Endothelial cell of umbilical vein (primary cell): Measurements from ENCODE around the gene COL23A1. TPM values are rescaled to one million over a fixed set of nuclear protein-coding genes. Genes with fewer than 3 reads are reported as not detected.
A peak's percentile ranks its signal among the peaks of the same experiment; 100 is the strongest.

Experiments
- Bru-seq: library from RNA; stranded (reverse); fragments of 400-500 nt; gene quantifications from one replicate; lab custom pipeline; 2021; lab: Mats Ljungman, UMichigan
- BruChase-seq, 2 experiments: library from RNA; stranded (reverse); fragments of 400-500 nt; gene quantifications; one replicate each; lab custom pipeline; 2021; lab: Mats Ljungman, UMichigan
- BruUV-seq: library from RNA; stranded (reverse); fragments of 400-500 nt; replicated peaks from 2 replicates; lab custom pipeline; 2021; lab: Mats Ljungman, UMichigan
- CTCF ChIA-PET: fragments of 300-600, 350-600 bp; sonication (Branson Sonifier 250); formaldehyde crosslinking; loops from one replicate; lab custom pipeline; 2021; ENCODE audit warnings: antibody characterized with exemption, inconsistent platforms; lab: Charles Lee
- POLR2A ChIA-PET: fragments of 300-600, 350-600 bp; sonication (Branson Sonifier 250); formaldehyde crosslinking; loops from one replicate; lab custom pipeline; 2021; ENCODE audit warnings: antibody characterized with exemption, inconsistent platforms; lab: Charles Lee
- DNase-seq: peaks from one replicate; pipeline ENCODE4 v3.0.0-alpha.2; 2011; ENCODE audit warnings: low read depth, low spot score
- FAIRE-seq: peaks from 2 replicates; lab custom pipeline; 2011; peaks lifted over from hg19 to GRCh38; lab: Jason Lieb, UNC
- H2AFZ ChIP-seq: 2 replicates; pipeline ENCODE4 v1.6.0; 2012; ENCODE audit warnings: low read depth, low read length, control low read depth, inconsistent platforms
- H3K27ac ChIP-seq: 2 replicates; pipeline ENCODE4 v1.5.1; 2011; ENCODE audit warnings: low read depth, mild to moderate bottlenecking, control low read depth, low read length, moderate library complexity; ENCODE audit not compliant: insufficient read depth
- H3K27me3 ChIP-seq, 2 experiments: 2 replicates each; pipeline versions ENCODE4 v1.6.0 to v1.6.1; 2011; ENCODE audit warnings: low read length in 2 of 2, mixed read lengths in 1 of 2; ENCODE audit not compliant: control insufficient read depth in 2 of 2, insufficient read depth in 2 of 2
- H3K36me3 ChIP-seq, 2 experiments: 2 replicates in 1 of 2; 3 replicates in 1 of 2; pipeline ENCODE4 v1.5.1; 2011; ENCODE audit warnings: low read length in 2 of 2, mild to moderate bottlenecking in 1 of 2, moderate library complexity in 1 of 2; ENCODE audit not compliant: control insufficient read depth in 2 of 2, insufficient read depth in 2 of 2; ENCODE audit errors: extremely low read depth in 1 of 2
- H3K4me1 ChIP-seq: 3 replicates; pipeline ENCODE4 v1.5.1; 2011; ENCODE audit warnings: mild to moderate bottlenecking, low read length; ENCODE audit not compliant: control insufficient read depth, insufficient read depth; ENCODE audit errors: extremely low read depth
- H3K4me2 ChIP-seq: 2 replicates; pipeline ENCODE4 v1.6.1; 2011; ENCODE audit warnings: low read length, control low read depth, mixed read lengths; ENCODE audit not compliant: insufficient read depth
- H3K4me3 ChIP-seq, 3 experiments: fragments of 200-600 bp in 1 of 3; sonication (generic), shearing (Covaris generic) in 1 of 3; replicated peaks in 1 of 3; 2 replicates each; pipeline ENCODE4 v1.5.1; 2011 to 2016; ENCODE audit warnings: control low read depth in 3 of 3, low read length in 3 of 3, mild to moderate bottlenecking in 2 of 3, inconsistent platforms in 1 of 3, low read depth in 1 of 3, moderate library complexity in 1 of 3; ENCODE audit not compliant: insufficient read depth in 1 of 3
- H3K79me2 ChIP-seq: 2 replicates; pipeline ENCODE4 v1.6.0; 2012; ENCODE audit warnings: low read length, inconsistent platforms; ENCODE audit not compliant: control insufficient read depth, insufficient read depth
- H3K9ac ChIP-seq: replicated peaks from 2 replicates; pipeline ENCODE3; 2011; ENCODE audit warnings: low read length, control low read depth; ENCODE audit not compliant: insufficient read depth; ENCODE audit errors: extremely low read depth
- H3K9me1 ChIP-seq: replicated peaks from 3 replicates; pipeline ENCODE4 v1.6.0; 2011; ENCODE audit warnings: mild to moderate bottlenecking, low read length; ENCODE audit not compliant: control insufficient read depth, insufficient read depth; ENCODE audit errors: extremely low read depth
- H3K9me3 ChIP-seq: replicated peaks from 2 replicates; pipeline ENCODE4 v1.5.1; 2012; ENCODE audit warnings: low read length, inconsistent platforms; ENCODE audit not compliant: control insufficient read depth, insufficient read depth
- H4K20me1 ChIP-seq: replicated peaks from 2 replicates; pipeline ENCODE3; 2011; ENCODE audit warnings: mild to moderate bottlenecking, low read length; ENCODE audit not compliant: control insufficient read depth, insufficient read depth; ENCODE audit errors: extremely low read depth
- EZH2 ChIP-seq: IDR thresholded peaks from 2 replicates; pipeline ENCODE4 v1.6.1; 2012; ENCODE audit warnings: borderline replicate concordance, low read depth, mild to moderate bottlenecking, moderate library complexity, low read length, inconsistent platforms; ENCODE audit not compliant: severe bottlenecking
- FOS ChIP-seq: IDR thresholded peaks from 2 replicates; pipeline ENCODE4 v1.6.1; 2011; ENCODE audit warnings: mild to moderate bottlenecking, low read length, moderate library complexity, borderline replicate concordance; ENCODE audit not compliant: insufficient read depth
- GATA2 ChIP-seq: IDR thresholded peaks from 2 replicates; pipeline ENCODE4 v1.7.0; 2011; ENCODE audit warnings: low read depth, mild to moderate bottlenecking, moderate library complexity, mixed read lengths, low read length; ENCODE audit not compliant: insufficient read length, insufficient read depth
- JUN ChIP-seq: IDR thresholded peaks from 2 replicates; pipeline ENCODE4 v1.6.1; 2011; ENCODE audit warnings: borderline replicate concordance, low read depth; ENCODE audit not compliant: insufficient read length, insufficient read depth
- dilution Hi-C: fragments of 300-500 bp; cut with MboI; formaldehyde crosslinking; loops from one replicate; pipeline ENCODE4 v1.15.0; 2019; ENCODE audit warnings: low sequenced_read_pairs; ENCODE audit not compliant: extremely low pct_ligation_motif_present
- intact Hi-C: fragments of 100-400 bp; cut with micrococcal nuclease; formaldehyde crosslinking; loops from one replicate; pipeline ENCODE4 v1.10.0; 2022
- long read RNA-seq: library from polyadenylated mRNA; stranded (forward); transcript quantifications from one replicate; pipeline ENCODE4 v2.0.0, GENCODE V29; 2021
- polyA minus RNA-seq, 3 experiments: library from RNA; depleted of rRNA, polyadenylated mRNA; stranded (reverse); fragments of >200 nt; gene quantifications; 1 replicate in 1 of 3; 2 replicates in 2 of 3; pipeline ENCODE4 v1.2.3, GENCODE V29; 2011
- polyA plus RNA-seq, 4 experiments: library from polyadenylated mRNA; depleted of rRNA in 3 of 4; stranded (reverse) in 3 of 4; unstranded in 1 of 4; fragments of >200 nt; gene quantifications; 2 replicates each; pipeline versions ENCODE4 v1.2.1 to v1.2.3, GENCODE V29; 2011 to 2012; ENCODE audit warnings: missing spikeins in 1 of 4
- total RNA-seq: library from RNA; stranded (reverse); gene quantifications from 2 replicates; pipeline ENCODE4 v1.2.3, GENCODE V29; 2021
- TF ChIP-seq, protein P1 (sequence below), 2 donors: IDR thresholded peaks; 1 replicate in 1 of 2; 2 replicates in 1 of 2; pipeline ENCODE4 v1.5.1; 2011; ENCODE audit warnings: low read length in 2 of 2, mild to moderate bottlenecking in 2 of 2, moderate library complexity in 2 of 2, control low read depth in 1 of 2, inconsistent platforms in 1 of 2, low read depth in 1 of 2; ENCODE audit not compliant: insufficient read depth in 1 of 2; ENCODE audit errors: extremely low read depth in 1 of 2

The COL23A1 gene
- not detected in 2 replicates for total RNA-seq
- polyA plus RNA-seq = not detected in 2 replicates
- polyA plus RNA-seq (2011; cell fraction: cytosol; rRNA removed) = not detected in 2 replicates
- 0.05 TPM in 1 of 2 replicates, not detected in the other for polyA plus RNA-seq (2011; cell fraction: nucleus; rRNA removed)
- polyA plus RNA-seq (2012) = not detected in 2 replicates
- 0.06 TPM in 1 of 2 replicates, not detected in the other for polyA minus RNA-seq
- polyA minus RNA-seq (2011; cell fraction: cytosol; rRNA and poly(A)+ RNA removed) = not detected
- polyA minus RNA-seq (2011; cell fraction: nucleus; rRNA and poly(A)+ RNA removed) = not detected in 2 replicates
- Bru-seq, nascent RNA = percentile 9 among the genes with signal in this experiment
- BruChase-seq, experiment 1, labeled RNA remaining after a 6-hour chase = percentile 10 among the genes with signal in this experiment
- percentile 11 among the genes with signal in this experiment for BruChase-seq, experiment 2, labeled RNA remaining after a 2-hour chase
- long read RNA-seq, partial matches to known transcripts = 0 of 1 reads
- long read RNA-seq, other reads (novel, unspliced or antisense) = 1 of 1 reads

DNA sequence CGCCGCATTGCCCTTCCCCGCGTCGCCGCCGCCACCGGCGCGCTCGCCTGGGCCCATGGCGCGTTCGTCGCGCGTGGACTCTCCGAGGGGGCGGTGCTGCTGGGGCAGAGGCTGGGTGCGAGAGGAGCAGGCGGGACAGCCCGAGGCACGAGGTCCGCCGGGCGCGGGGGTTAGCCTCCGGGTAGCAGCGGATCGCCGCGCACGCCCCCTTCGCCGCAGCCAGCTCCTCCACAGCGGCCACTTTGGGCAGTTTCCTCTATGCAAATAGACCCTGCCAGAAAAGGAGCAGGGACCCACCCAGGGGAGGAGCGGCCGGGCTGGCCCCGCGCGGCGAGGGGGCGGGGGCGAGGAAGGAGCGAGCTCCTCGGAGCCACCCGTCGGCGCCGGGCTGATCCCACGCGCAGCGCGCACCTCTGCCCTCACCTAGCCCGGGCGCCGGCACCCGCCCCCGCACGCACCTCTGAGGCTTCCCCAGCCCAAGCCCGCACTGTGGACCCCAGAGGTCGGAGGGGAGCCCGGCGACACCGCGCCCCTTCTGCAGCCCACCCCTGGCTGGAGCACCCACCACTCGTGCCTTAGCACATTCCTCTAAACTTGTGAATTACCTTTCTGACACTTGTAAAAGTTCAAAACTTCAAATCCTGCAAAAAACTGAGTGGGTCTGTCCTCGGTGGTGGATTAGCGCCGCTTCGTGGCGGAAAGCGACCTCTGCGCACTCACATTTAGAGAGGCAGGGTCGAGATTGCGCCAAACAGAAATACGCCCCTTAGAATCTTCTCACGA is at the start of gene COL23A1:
TSS of gene COL23A1 (minus strand) at position 253 of the 783 bp plus-strand sequence.
- no TSS peak for BruUV-seq
- Histone ChIP-seq H4K20me1 (no peaks in the 10 kb centered on the region), H3K36me3 (no peaks in the 10 kb centered on the region), H3K4me1 (peaks cover 6% of the 10 kb centered on the region), H3K4me3 (peak within 1 kb of the TSS in 1 of 3 experiments; percentile 29), H3K27me3 (peaks cover 39 to 58% of the 10 kb centered on the region in 2 experiments), H3K9me3 (no peaks in the 10 kb centered on the region), H2AFZ (peak within 1 kb of the TSS; percentile 55), H3K79me2 (no peaks in the 10 kb centered on the region), H3K4me2 (peak within 1 kb of the TSS; percentile 50), H3K27ac (no peak within 1 kb of the TSS), H3K9ac (no peak within 1 kb of the TSS), H3K9me1 (no peaks in the 10 kb centered on the region)
- intact Hi-C loops (loop anchor here (1.0 to 5.0 kb wide), 5 partner anchors 129 to 902 kb away; no protein-coding TSS in a partner anchor), dilution Hi-C loops (no loop called here)
- TF ChIP-seq, protein P1, sequence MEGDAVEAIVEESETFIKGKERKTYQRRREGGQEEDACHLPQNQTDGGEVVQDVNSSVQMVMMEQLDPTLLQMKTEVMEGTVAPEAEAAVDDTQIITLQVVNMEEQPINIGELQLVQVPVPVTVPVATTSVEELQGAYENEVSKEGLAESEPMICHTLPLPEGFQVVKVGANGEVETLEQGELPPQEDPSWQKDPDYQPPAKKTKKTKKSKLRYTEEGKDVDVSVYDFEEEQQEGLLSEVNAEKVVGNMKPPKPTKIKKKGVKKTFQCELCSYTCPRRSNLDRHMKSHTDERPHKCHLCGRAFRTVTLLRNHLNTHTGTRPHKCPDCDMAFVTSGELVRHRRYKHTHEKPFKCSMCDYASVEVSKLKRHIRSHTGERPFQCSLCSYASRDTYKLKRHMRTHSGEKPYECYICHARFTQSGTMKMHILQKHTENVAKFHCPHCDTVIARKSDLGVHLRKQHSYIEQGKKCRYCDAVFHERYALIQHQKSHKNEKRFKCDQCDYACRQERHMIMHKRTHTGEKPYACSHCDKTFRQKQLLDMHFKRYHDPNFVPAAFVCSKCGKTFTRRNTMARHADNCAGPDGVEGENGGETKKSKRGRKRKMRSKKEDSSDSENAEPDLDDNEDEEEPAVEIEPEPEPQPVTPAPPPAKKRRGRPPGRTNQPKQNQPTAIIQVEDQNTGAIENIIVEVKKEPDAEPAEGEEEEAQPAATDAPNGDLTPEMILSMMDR (IDR thresholded peaks at IDR 0.05; ENCODE audit: extremely low read depth in 1 of 2, insufficient read depth in 1 of 2, low read depth in 1 of 2, low read length in 2 of 2) = peak; percentile 72 to 77
- no peak for TF ChIP-seq GATA2
- TF ChIP-seq EZH2 = peak; percentile 26
- no peak for TF ChIP-seq JUN
- TF ChIP-seq FOS = no peak
- peak; percentile 55 for DNase-seq
- ChIA-PET POLR2A (no interaction called here), CTCF (interaction anchor here (0.7 to 1.5 kb wide), 6 partner anchors 9 to 359 kb away, joined by 3 to 7 read pairs (median 4); no protein-coding TSS in a partner anchor)
- peak; percentile 35 for FAIRE-seq
